Stimulated activated CD8-positive, alpha-beta memory T cell treated with anti-CD3 and anti-CD28 coated beads, Interleukin-4, amount 100 ng/mL, for 1 hour (primary cell): ENCODE data around the gene SELENOP.
"Not testable (repeated sequence)": the region's sequence is repeated elsewhere in the genome, so short reads cannot be mapped to it uniquely, and the experiment has no call there.

Experiments
- DNase-seq, 2 donors: peaks; one replicate each; pipeline ENCODE4 v3.0.0-alpha.2; 2020; ENCODE audit warnings: low read depth in 2 of 2, low spot score in 1 of 2

SELENOP gene

GRCh38 chr5:42811591-42812446, at the start of gene SELENOP:
TSS of gene SELENOP (minus strand) at chr5:42811892. CDS start at chr5:42808353, 3,539 bp downstream.
- DNase-seq: no peak

GRCh38 chr5:42858687-42859086, 47.0 kb upstream of the SELENOP start:
- no peak for DNase-seq

GRCh38 chr5:42858031-42858643, 46.4 kb upstream of the SELENOP start:
- no peak for DNase-seq

GRCh38 chr5:42855811-42856210, 44.1 kb upstream of the SELENOP start:
- DNase-seq: no peak

- no peak for DNase-seq
Observed at GRCh38 chr5:42855386-42855785, 43.7 kb upstream of the SELENOP start.

- no peak for DNase-seq
Observed at GRCh38 chr5:42854795-42855194, 43.1 kb upstream of the SELENOP start.

- no peak for DNase-seq
Observed at GRCh38 chr5:42852826-42853225, 41.1 kb upstream of the SELENOP start.

GRCh38 chr5:42851481-42851880, 39.8 kb upstream of the SELENOP start:
- no peak for DNase-seq

- no peak for DNase-seq
Observed at GRCh38 chr5:42848545-42848944, 36.9 kb upstream of the SELENOP start.

GRCh38 chr5:42844408-42844807, 32.7 kb upstream of the SELENOP start:
- not testable (repeated sequence) for DNase-seq

- DNase-seq: no peak
Observed at GRCh38 chr5:42843675-42844292, 32.1 kb upstream of the SELENOP start.

- no peak for DNase-seq
Observed at GRCh38 chr5:42842921-42843641, 31.4 kb upstream of the SELENOP start.

- no peak for DNase-seq
Observed at GRCh38 chr5:42840842-42841567, 29.3 kb upstream of the SELENOP start.

- no peak for DNase-seq
Observed at GRCh38 chr5:42840269-42840668, 28.6 kb upstream of the SELENOP start.

GRCh38 chr5:42839196-42839595, 27.5 kb upstream of the SELENOP start:
- DNase-seq: no peak

GRCh38 chr5:42837601-42838000, 25.9 kb upstream of the SELENOP start:
- no peak for DNase-seq

- no peak for DNase-seq
Observed at GRCh38 chr5:42836070-42836769, 24.5 kb upstream of the SELENOP start.

- DNase-seq: no peak
Observed at GRCh38 chr5:42832060-42832459, 20.4 kb upstream of the SELENOP start.

- no peak for DNase-seq
Observed at GRCh38 chr5:42830924-42831323, 19.2 kb upstream of the SELENOP start.

GRCh38 chr5:42828671-42829070, 17.0 kb upstream of the SELENOP start:
- DNase-seq: no peak
